ENCODE data around the gene FASTK.
"Not testable (repeated sequence)": the region's sequence is repeated elsewhere in the genome, so short reads cannot be mapped to it uniquely, and the experiment has no call there.

FASTK gene

GRCh38 chr7:151026771-151027727 is 53.6 kb downstream of the FASTK start:
- DNase-seq (ENCODE audit: low read depth in 2 of 2) = not testable (repeated sequence)

All from stimulated activated CD8-positive, alpha-beta memory T cell treated with anti-CD3 and anti-CD28 coated beads, Interleukin-7, amount 100 ng/mL, for 1 hour (primary cell).